Muscle of leg (tissue), 11 donors: ENCODE results near the gene ZNF362. TPM values are rescaled to one million over a fixed set of nuclear protein-coding genes. Genes with fewer than 3 reads are reported as not detected.

Source experiments
- DNase-seq: peaks from one replicate; pipeline ENCODE4 v3.0.0; 2013
- H3K27ac ChIP-seq: one replicate; pipeline ENCODE4 v1.5.1; 2013; ENCODE audit warnings: mild to moderate bottlenecking, low read length, control low read depth
- H3K27me3 ChIP-seq: one replicate; pipeline ENCODE4 v1.6.1; 2013; ENCODE audit warnings: low read length; ENCODE audit not compliant: control insufficient read depth, insufficient read depth
- H3K36me3 ChIP-seq: one replicate; pipeline ENCODE4 v1.6.1; 2013; ENCODE audit warnings: low read length; ENCODE audit not compliant: control insufficient read depth, insufficient read depth
- H3K4me1 ChIP-seq: one replicate; pipeline ENCODE4 v1.6.1; 2013; ENCODE audit warnings: low read length; ENCODE audit not compliant: control insufficient read depth, insufficient read depth
- H3K4me3 ChIP-seq: one replicate; pipeline ENCODE4 v1.5.1; 2013; ENCODE audit warnings: low read length, control low read depth
- H3K9me3 ChIP-seq: replicated peaks from 2 replicates; pipeline ENCODE4 v1.6.1; 2013; ENCODE audit warnings: low read depth, low read length; ENCODE audit not compliant: control insufficient read depth
- WGBS: methylation state at CpG from one replicate; pipeline ENCODE4 v1.1.5; 2013; ENCODE audit warnings: missing lambda C conversion rate; ENCODE audit not compliant: insufficient coverage; 5-methylcytosine and 5-hydroxymethylcytosine counted together
- polyA plus RNA-seq, 8 donors: library from polyadenylated mRNA; unstranded; fragments of 120-200 nt; gene quantifications; one replicate each; pipeline versions ENCODE4 v1.2.1 to v1.2.3, GENCODE V29; 2013; ENCODE audit warnings: inconsistent platforms in 1 of 8, low replicate concordance in 1 of 8; ENCODE audit not compliant: insufficient read length in 8 of 8, insufficient read depth in 1 of 8
- total RNA-seq: library from RNA; stranded (reverse); fragments of 120-200 nt; gene quantifications from one replicate; pipeline ENCODE4 v1.2.4, GENCODE V29; 2013

The ZNF362 gene
- total and polyA plus RNA-seq, 9 donors: 16.1 to 44.1 (median 36.0) TPM

GRCh38 chr1:33349778-33350610 lies 93.7 kb downstream of the ZNF362 start:
- under 1% methylated on average over 93 of the region's 104 CpGs for WGBS
- DNase-seq: peak; percentile 93

More at GRCh38 chr1:33349778-33350610, 93.7 kb downstream of the ZNF362 start:
- peak overlapping the region; percentile 73 for H3K4me3 ChIP-seq
- no peaks in the 10 kb centered on the region for H3K9me3 ChIP-seq
- H3K4me1 ChIP-seq: peaks cover 32% of the 10 kb centered on the region
- peaks cover 17% of the 10 kb centered on the region for H3K36me3 ChIP-seq
- peak overlapping the region; percentile 89 for H3K27ac ChIP-seq
- H3K27me3 ChIP-seq: no peaks in the 10 kb centered on the region

Other genes with a start within 250 kb of the ZNF362 start
- 123 TPM for gene AK2, start 219.6 kb upstream of the ZNF362 start, total RNA-seq
- gene AK2, start 219.6 kb upstream of the ZNF362 start, polyA plus RNA-seq: 100 to 1,000 TPM; 116 to 155 (median 127) TPM
- 5.3 TPM for gene AZIN2, start 175.3 kb upstream of the ZNF362 start, total RNA-seq
- gene AZIN2, start 175.3 kb upstream of the ZNF362 start, polyA plus RNA-seq: 1 to 10 TPM; 3.8 to 6.4 (median 5.7) TPM
- gene TRIM62, start 74.4 kb upstream of the ZNF362 start, total RNA-seq: 3.0 TPM
- 1 to 10 TPM; 5.1 to 7.9 (median 6.7) TPM for gene TRIM62, start 74.4 kb upstream of the ZNF362 start, polyA plus RNA-seq
- gene A3GALT2, start 64.6 kb downstream of the ZNF362 start, total RNA-seq: not detected
- under 1 TPM in 2 of 8 donors, not detected in 6; 0.13 to 0.21 TPM for gene A3GALT2, start 64.6 kb downstream of the ZNF362 start, polyA plus RNA-seq
- 53.1 TPM for gene PHC2, start 174.6 kb downstream of the ZNF362 start, total RNA-seq
- 10 to 100 TPM; 63.0 to 77.9 (median 69.5) TPM for gene PHC2, start 174.6 kb downstream of the ZNF362 start, polyA plus RNA-seq
- 5.9 TPM for gene ZSCAN20, start 216.2 kb downstream of the ZNF362 start, total RNA-seq
- 1 to 10 TPM; 1.5 to 3.1 (median 2.7) TPM for gene ZSCAN20, start 216.2 kb downstream of the ZNF362 start, polyA plus RNA-seq